Thyroid gland (tissue), 4 donors: ENCODE data around the gene CCDC148.
"Not testable (repeated sequence)": the region's sequence is repeated elsewhere in the genome, so short reads cannot be mapped to it uniquely, and the experiment has no call there.

Experiments used
- CTCF ChIP-seq, 6 experiments: fragments of 200-600 bp in 3 of 6; fragments of 450-650 bp in 3 of 6; sonication (generic) in 3 of 6; IDR thresholded peaks; one replicate each; pipeline ENCODE4 v1.5.1; 2016 to 2019; ENCODE audit warnings: antibody characterized with exemption in 6 of 6, mild to moderate bottlenecking in 2 of 6, inconsistent platforms in 1 of 6, moderate library complexity in 1 of 6
- POLR2A ChIP-seq, 2 donors: fragments of 450-650 bp; IDR thresholded peaks; one replicate each; pipeline ENCODE4 v1.6.1; 2017; ENCODE audit warnings: antibody characterized with exemption in 2 of 2, mild to moderate bottlenecking in 2 of 2, moderate library complexity in 1 of 2

GRCh38 chr2:158223066-158223465, 233.5 kb downstream of the CCDC148 start:
- not testable (repeated sequence) for TF ChIP-seq POLR2A, CTCF (IDR thresholded peaks at IDR 0.05)
